ENCODE data around the gene PSMD13. TPM values are rescaled to one million over a fixed set of nuclear protein-coding genes. Genes with fewer than 3 reads are reported as not detected.

PSMD13 gene
- total and polyA plus RNA-seq, 2 of the 13 experiments (the other 11 are each of a cell fraction or from before 2014, with no cell fraction given): 83.0 to 117 TPM

DNA sequence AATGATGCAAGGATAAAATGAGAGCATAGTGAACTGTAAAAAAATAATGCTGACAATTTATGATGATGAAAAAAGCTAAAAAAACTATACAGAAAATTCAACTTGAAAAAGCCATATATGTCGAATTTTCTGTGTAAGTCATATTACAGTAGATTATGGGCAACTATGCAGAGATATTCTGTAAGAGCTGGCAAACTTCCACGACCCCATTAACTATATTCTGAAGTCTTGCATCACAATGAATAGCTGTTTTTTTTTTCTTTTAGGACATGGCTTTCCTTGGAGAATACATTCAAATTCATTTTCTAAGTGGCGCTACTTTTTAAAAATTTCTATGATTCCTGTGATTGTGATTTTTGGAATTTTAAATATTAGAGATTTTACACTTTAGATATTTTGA, 18.4 kb downstream of the PSMD13 start (continued):
- TF ChIP-seq, protein P1, sequence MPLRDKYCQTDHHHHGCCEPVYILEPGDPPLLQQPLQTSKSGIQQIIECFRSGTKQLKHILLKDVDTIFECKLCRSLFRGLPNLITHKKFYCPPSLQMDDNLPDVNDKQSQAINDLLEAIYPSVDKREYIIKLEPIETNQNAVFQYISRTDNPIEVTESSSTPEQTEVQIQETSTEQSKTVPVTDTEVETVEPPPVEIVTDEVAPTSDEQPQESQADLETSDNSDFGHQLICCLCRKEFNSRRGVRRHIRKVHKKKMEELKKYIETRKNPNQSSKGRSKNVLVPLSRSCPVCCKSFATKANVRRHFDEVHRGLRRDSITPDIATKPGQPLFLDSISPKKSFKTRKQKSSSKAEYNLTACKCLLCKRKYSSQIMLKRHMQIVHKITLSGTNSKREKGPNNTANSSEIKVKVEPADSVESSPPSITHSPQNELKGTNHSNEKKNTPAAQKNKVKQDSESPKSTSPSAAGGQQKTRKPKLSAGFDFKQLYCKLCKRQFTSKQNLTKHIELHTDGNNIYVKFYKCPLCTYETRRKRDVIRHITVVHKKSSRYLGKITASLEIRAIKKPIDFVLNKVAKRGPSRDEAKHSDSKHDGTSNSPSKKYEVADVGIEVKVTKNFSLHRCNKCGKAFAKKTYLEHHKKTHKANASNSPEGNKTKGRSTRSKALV (CRISPR knock-in tag; IDR thresholded peaks at IDR 0.05): no peak
- TF ChIP-seq, protein P2, sequence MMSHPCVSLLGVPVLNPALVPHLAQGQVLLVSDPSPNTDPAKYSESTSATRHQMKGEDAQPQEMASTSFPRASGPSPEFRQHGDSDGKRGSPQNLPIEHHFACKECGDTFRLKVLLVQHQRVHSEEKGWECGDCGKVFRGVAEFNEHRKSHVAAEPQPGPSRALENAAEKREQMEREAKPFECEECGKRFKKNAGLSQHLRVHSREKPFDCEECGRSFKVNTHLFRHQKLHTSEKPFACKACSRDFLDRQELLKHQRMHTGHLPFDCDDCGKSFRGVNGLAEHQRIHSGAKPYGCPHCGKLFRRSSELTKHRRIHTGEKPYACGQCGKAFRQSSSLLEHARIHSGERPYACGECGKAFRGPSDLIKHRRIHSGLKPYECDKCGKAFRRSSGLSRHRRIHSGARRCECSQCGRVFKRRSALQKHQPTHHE (CRISPR knock-in tag; IDR thresholded peaks at IDR 0.05; ENCODE audit: borderline replicate concordance): no peak
- TF ChIP-seq, protein P3, sequence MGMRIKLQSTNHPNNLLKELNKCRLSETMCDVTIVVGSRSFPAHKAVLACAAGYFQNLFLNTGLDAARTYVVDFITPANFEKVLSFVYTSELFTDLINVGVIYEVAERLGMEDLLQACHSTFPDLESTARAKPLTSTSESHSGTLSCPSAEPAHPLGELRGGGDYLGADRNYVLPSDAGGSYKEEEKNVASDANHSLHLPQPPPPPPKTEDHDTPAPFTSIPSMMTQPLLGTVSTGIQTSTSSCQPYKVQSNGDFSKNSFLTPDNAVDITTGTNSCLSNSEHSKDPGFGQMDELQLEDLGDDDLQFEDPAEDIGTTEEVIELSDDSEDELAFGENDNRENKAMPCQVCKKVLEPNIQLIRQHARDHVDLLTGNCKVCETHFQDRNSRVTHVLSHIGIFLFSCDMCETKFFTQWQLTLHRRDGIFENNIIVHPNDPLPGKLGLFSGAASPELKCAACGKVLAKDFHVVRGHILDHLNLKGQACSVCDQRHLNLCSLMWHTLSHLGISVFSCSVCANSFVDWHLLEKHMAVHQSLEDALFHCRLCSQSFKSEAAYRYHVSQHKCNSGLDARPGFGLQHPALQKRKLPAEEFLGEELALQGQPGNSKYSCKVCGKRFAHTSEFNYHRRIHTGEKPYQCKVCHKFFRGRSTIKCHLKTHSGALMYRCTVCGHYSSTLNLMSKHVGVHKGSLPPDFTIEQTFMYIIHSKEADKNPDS (CRISPR knock-in tag; IDR thresholded peaks at IDR 0.05): no peak
- TF ChIP-seq NCOR1 (IDR thresholded peaks at IDR 0.05; ENCODE audit: borderline replicate concordance, low read length) (no peak), SMAD1 (CRISPR knock-in tag; IDR thresholded peaks at IDR 0.05; ENCODE audit: borderline replicate concordance, low read depth) (no peak)

DNA sequence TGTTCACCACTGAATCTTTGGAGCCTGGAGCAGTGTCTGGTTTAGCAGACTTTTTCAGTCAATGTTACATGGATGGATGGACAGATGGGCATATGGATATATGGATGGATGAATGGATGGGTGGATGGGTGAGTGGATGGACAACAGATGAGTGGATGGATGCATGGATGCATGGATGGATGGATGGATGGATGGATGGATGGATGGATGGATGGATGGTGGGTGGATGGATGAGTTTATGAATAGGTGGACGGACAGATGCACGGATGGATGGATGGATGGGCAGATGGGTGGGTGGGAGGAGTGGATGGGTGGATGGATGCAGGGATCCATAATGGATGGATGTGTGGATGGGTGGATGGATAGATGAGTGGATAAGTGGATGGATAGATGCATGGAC, 19.0 kb downstream of the PSMD13 start:
- CTCF ChIA-PET (ENCODE audit: low intra/inter-chr PET ratio, low total read pairs): no interaction called here
- no peak overlapping the region for H3K9ac ChIP-seq (ENCODE audit: insufficient read depth, low read depth, low read length)
- no peaks in the 10 kb centered on the region for H3K9me3 ChIP-seq (ENCODE audit: low read length)
- H3K27me3 ChIP-seq (ENCODE audit: control insufficient read depth in 1 of 2, insufficient read depth in 2 of 2, low read length in 2 of 2): peaks cover 0 to 7% of the 10 kb centered on the region in 2 experiments; a peak in 1 of 5 replicates
- intact Hi-C loops (cut with micrococcal nuclease; ENCODE audit: unreplicated experiment) (no loop called here), in situ Hi-C loops (cut with HindIII; ENCODE audit: extremely low pct_ligation_motif_present, low pct_unique_long_range_greater_than_20kb) (no loop called here)
- peaks cover 8% of the 10 kb centered on the region; the same call in 1 of the 2 replicates for H3K4me1 ChIP-seq (ENCODE audit: insufficient read depth, low read length)
- ATAC-seq: no peak
- BruUV-seq (replicated peaks): no TSS peak
- no peak overlapping the region for H3K4me2 ChIP-seq (ENCODE audit: low read depth, low read length)
- POLR2A ChIA-PET: no interaction called here
- H3K4me3 ChIP-seq (replicated peaks in 1 of 3; ENCODE audit: insufficient read depth in 1 of 3, low read depth in 2 of 3, low read length in 3 of 3): no peak overlapping the region
- H3K79me2 ChIP-seq (ENCODE audit: insufficient read depth, low read length): no peaks in the 10 kb centered on the region
- peaks cover 17 to 25% of the 10 kb centered on the region in 2 experiments; a peak in 4 of 5 replicates for H3K36me3 ChIP-seq (replicated peaks in 1 of 2; ENCODE audit: control insufficient read depth in 1 of 2, insufficient read depth in 2 of 2, low read length in 2 of 2)
- no peaks in the 10 kb centered on the region for H4K20me1 ChIP-seq (ENCODE audit: insufficient read depth, low read length)
- WGBS (ENCODE audit: low lambda C conversion rate): 86% methylated on average over 2 of the region's 2 CpGs
- DNase-seq (ENCODE audit: low spot score): no peak
- H2AFZ ChIP-seq (ENCODE audit: low read length): no peak overlapping the region
- FAIRE-seq: no peak
- no peak overlapping the region for H3K27ac ChIP-seq (ENCODE audit: extremely low read length, insufficient read depth, low read length)
- TF ChIP-seq RFX1 (IDR thresholded peaks at IDR 0.05) (no peak), DNMT3B (CRISPR knock-in tag; conservative IDR thresholded peaks at IDR 0.05) (no peak), HOXA7 (CRISPR knock-in tag; IDR thresholded peaks at IDR 0.05) (no peak), LCORL (IDR thresholded peaks at IDR 0.05) (no peak), LCORL (CRISPR knock-in tag; IDR thresholded peaks at IDR 0.05) (no peak), ZNF296 (CRISPR knock-in tag; conservative IDR thresholded peaks at IDR 0.05) (no peak), TAF15 (IDR thresholded peaks at IDR 0.05; ENCODE audit: low read depth, low read length, poor library complexity, severe bottlenecking) (no peak), SNAI1 (CRISPR knock-in tag; IDR thresholded peaks at IDR 0.05; ENCODE audit: borderline replicate concordance) (no peak), CAMTA2 (CRISPR knock-in tag; IDR thresholded peaks at IDR 0.05; ENCODE audit: borderline replicate concordance) (no peak), ZNF777 (CRISPR knock-in tag; IDR thresholded peaks at IDR 0.05) (no peak)
- TF ChIP-seq, protein P4, sequence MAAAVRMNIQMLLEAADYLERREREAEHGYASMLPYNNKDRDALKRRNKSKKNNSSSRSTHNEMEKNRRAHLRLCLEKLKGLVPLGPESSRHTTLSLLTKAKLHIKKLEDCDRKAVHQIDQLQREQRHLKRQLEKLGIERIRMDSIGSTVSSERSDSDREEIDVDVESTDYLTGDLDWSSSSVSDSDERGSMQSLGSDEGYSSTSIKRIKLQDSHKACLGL (CRISPR knock-in tag; IDR thresholded peaks at IDR 0.05): no peak
- TF ChIP-seq, protein P5, sequence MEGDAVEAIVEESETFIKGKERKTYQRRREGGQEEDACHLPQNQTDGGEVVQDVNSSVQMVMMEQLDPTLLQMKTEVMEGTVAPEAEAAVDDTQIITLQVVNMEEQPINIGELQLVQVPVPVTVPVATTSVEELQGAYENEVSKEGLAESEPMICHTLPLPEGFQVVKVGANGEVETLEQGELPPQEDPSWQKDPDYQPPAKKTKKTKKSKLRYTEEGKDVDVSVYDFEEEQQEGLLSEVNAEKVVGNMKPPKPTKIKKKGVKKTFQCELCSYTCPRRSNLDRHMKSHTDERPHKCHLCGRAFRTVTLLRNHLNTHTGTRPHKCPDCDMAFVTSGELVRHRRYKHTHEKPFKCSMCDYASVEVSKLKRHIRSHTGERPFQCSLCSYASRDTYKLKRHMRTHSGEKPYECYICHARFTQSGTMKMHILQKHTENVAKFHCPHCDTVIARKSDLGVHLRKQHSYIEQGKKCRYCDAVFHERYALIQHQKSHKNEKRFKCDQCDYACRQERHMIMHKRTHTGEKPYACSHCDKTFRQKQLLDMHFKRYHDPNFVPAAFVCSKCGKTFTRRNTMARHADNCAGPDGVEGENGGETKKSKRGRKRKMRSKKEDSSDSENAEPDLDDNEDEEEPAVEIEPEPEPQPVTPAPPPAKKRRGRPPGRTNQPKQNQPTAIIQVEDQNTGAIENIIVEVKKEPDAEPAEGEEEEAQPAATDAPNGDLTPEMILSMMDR (CRISPR knock-in tag; IDR thresholded peaks at IDR 0.05): no peak

Measured in HepG2 (cell line).